OCI-LY1 (cell line): ENCODE measurements around the gene IGF1R.
A peak's percentile ranks its signal among the peaks of the same experiment; 100 is the strongest.

Experiments used
- H2AFZ ChIP-seq: fragments of 200-600 bp; sonication (generic), shearing (Covaris generic); 2 replicates; pipeline ENCODE4 v1.6.0; 2014; ENCODE audit warnings: antibody characterized with exemption, mild to moderate bottlenecking, low read length
- H3F3A ChIP-seq: fragments of 200-600 bp; sonication (generic), shearing (Covaris generic); 2 replicates; pipeline ENCODE4 v1.6.0; 2014; ENCODE audit warnings: mild to moderate bottlenecking, antibody characterized with exemption, low read length, moderate library complexity; ENCODE audit not compliant: insufficient read depth
- H3K27ac ChIP-seq: fragments of 200-600 bp; sonication (generic); 2 replicates; pipeline ENCODE4 v1.5.1; 2014; ENCODE audit warnings: low read length, mixed run types, mild to moderate bottlenecking, low read depth; ENCODE audit not compliant: poor library complexity, severe bottlenecking
- H3K27me3 ChIP-seq: fragments of 200-600 bp; sonication (generic); 2 replicates; pipeline ENCODE4 v1.6.0; 2014; ENCODE audit warnings: antibody characterized with exemption, mild to moderate bottlenecking, low read length, moderate library complexity; ENCODE audit not compliant: insufficient read depth
- H3K36me3 ChIP-seq: fragments of 200-600 bp; sonication (generic); 2 replicates; pipeline ENCODE4 v1.6.1; 2014; ENCODE audit warnings: mild to moderate bottlenecking, antibody characterized with exemption, low read length, moderate library complexity, mixed read lengths; ENCODE audit not compliant: insufficient read depth
- H3K4me1 ChIP-seq: fragments of 200-600 bp; sonication (generic); 2 replicates; pipeline ENCODE4 v1.5.1; 2014; ENCODE audit warnings: mild to moderate bottlenecking, low read length, moderate library complexity; ENCODE audit not compliant: insufficient read depth, severe bottlenecking
- H3K4me2 ChIP-seq: fragments of 200-600 bp; sonication (generic), shearing (Covaris generic); 2 replicates; pipeline ENCODE4 v1.6.1; 2014; ENCODE audit warnings: low read length
- H3K4me3 ChIP-seq: fragments of 200-600 bp; sonication (generic); 2 replicates; pipeline ENCODE4 v1.5.1; 2014; ENCODE audit warnings: low read length, low read depth, mild to moderate bottlenecking, mixed read lengths; ENCODE audit not compliant: poor library complexity, severe bottlenecking
- H3K79me2 ChIP-seq: fragments of 200-600 bp; shearing (Covaris generic); 2 replicates; pipeline ENCODE4 v1.6.1; 2016; ENCODE audit warnings: mixed run types, low read length, mixed read lengths; ENCODE audit not compliant: insufficient read depth
- H3K9ac ChIP-seq: fragments of 200-600 bp; sonication (generic), shearing (Covaris generic); 2 replicates; pipeline ENCODE4 v1.6.1; 2014; ENCODE audit warnings: mild to moderate bottlenecking, low read length, mixed read lengths
- H3K9me2 ChIP-seq: fragments of 200-600 bp; sonication (generic), shearing (Covaris generic); 2 replicates; pipeline ENCODE4 v1.6.1; 2014; ENCODE audit warnings: low read depth, mild to moderate bottlenecking, low read length, mixed read lengths
- H3K9me3 ChIP-seq: fragments of 200-600 bp; shearing (Covaris generic); 2 replicates; pipeline ENCODE4 v1.6.1; 2014; ENCODE audit warnings: low read length, mixed read lengths
- H4K20me1 ChIP-seq: fragments of 200-600 bp; sonication (generic), shearing (Covaris generic); 2 replicates; pipeline ENCODE4 v1.6.0; 2016; ENCODE audit warnings: mild to moderate bottlenecking, low read length; ENCODE audit not compliant: insufficient read depth
- EZH2 ChIP-seq: fragments of 200-600 bp; sonication (generic), shearing (Covaris generic); IDR thresholded peaks from 2 replicates; pipeline ENCODE4 v1.8.0; 2017; ENCODE audit warnings: borderline replicate concordance, mixed run types, mild to moderate bottlenecking, antibody characterized with exemption, low read length, moderate library complexity, mixed read lengths
- TF ChIP-seq, protein P1 (sequence below): fragments of 200-600 bp; sonication (generic), shearing (Covaris generic); IDR thresholded peaks from 2 replicates; pipeline ENCODE4 v1.5.1; 2017; ENCODE audit warnings: mild to moderate bottlenecking, antibody characterized with exemption, low read length, moderate library complexity, mixed read lengths

Gene IGF1R

DNA sequence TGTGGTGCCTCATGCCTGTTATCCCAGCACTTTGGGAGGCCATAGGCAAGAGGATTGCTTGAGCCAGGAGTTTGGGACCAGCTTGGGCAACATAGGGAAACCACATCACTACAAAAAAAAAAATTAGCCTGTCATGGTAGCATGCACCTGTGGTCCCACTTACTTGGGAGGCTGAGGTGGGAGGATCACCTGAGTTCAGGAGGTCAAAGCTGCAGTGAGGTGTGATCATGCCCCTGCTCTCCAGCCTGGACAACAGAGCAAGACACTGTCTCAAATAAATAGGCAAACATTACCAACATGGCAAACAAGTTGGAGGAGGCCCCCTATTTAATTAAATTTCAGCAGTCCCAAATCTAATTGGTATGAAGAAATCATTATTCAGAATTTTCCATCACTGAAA, 215.6 kb downstream of the IGF1R start:
- Histone ChIP-seq H3K4me2 (no peak overlapping the region), H3K9ac (no peak overlapping the region), H3K4me1 (peaks cover 7% of the 10 kb centered on the region), H3K4me3 (no peak overlapping the region), H3K27ac (no peak overlapping the region), H3F3A (no peaks in the 10 kb centered on the region), H4K20me1 (no peaks in the 10 kb centered on the region), H2AFZ (no peak overlapping the region), H3K27me3 (peaks cover 6% of the 10 kb centered on the region; the same call in 1 of the 2 replicates), H3K9me3 (no peaks in the 10 kb centered on the region), H3K36me3 (no peaks in the 10 kb centered on the region; the same call in 1 of the 2 replicates), H3K79me2 (no peaks in the 10 kb centered on the region), H3K9me2 (no peaks in the 10 kb centered on the region)
- TF ChIP-seq, protein P1, sequence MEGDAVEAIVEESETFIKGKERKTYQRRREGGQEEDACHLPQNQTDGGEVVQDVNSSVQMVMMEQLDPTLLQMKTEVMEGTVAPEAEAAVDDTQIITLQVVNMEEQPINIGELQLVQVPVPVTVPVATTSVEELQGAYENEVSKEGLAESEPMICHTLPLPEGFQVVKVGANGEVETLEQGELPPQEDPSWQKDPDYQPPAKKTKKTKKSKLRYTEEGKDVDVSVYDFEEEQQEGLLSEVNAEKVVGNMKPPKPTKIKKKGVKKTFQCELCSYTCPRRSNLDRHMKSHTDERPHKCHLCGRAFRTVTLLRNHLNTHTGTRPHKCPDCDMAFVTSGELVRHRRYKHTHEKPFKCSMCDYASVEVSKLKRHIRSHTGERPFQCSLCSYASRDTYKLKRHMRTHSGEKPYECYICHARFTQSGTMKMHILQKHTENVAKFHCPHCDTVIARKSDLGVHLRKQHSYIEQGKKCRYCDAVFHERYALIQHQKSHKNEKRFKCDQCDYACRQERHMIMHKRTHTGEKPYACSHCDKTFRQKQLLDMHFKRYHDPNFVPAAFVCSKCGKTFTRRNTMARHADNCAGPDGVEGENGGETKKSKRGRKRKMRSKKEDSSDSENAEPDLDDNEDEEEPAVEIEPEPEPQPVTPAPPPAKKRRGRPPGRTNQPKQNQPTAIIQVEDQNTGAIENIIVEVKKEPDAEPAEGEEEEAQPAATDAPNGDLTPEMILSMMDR = no peak
- TF ChIP-seq EZH2 = no peak

- Histone ChIP-seq H3K27me3 (peaks cover 6% of the 10 kb centered on the region; the same call in 1 of the 2 replicates), H3K4me2 (peak overlapping the region; percentile 67), H3K4me1 (peaks cover 7% of the 10 kb centered on the region), H3K9ac (peak overlapping the region; percentile 10; the same call in 1 of the 2 replicates), H4K20me1 (no peaks in the 10 kb centered on the region), H3F3A (no peaks in the 10 kb centered on the region), H3K79me2 (no peaks in the 10 kb centered on the region), H3K27ac (no peak overlapping the region), H3K9me3 (no peaks in the 10 kb centered on the region), H2AFZ (peak overlapping the region; percentile 80; the same call in 1 of the 2 replicates), H3K4me3 (peak overlapping the region; percentile 55), H3K36me3 (no peaks in the 10 kb centered on the region; the same call in 1 of the 2 replicates), H3K9me2 (no peaks in the 10 kb centered on the region)
- no peak for TF ChIP-seq EZH2
- TF ChIP-seq, protein P1 = no peak
Observed at GRCh38 chr15:98865397-98866339, 217.3 kb downstream of the IGF1R start.

DNA sequence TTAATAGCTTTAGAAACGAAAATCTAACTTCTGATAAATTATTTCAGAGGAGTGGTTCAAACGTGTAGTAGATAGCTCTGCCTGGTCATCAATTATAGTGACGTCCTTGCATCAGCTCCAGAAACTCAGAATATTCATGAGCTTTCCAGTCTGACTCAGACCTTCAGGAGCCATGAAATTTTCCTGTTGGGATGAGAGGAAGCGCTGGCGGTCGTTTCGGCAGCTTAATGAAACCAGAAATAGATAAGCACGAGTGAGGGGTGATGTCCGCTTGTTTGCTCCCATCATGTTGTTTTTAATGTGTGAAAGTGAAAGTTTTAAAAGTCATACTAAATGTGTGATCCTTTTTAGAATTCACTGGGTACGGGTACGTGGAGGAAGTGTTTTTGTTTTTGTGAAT, 218.2 kb downstream of the IGF1R start:
- H3K4me2 ChIP-seq = peak overlapping the region; percentile 67
- H3K9me2 ChIP-seq = no peaks in the 10 kb centered on the region
- no peak for TF ChIP-seq EZH2
- TF ChIP-seq, protein P1 = no peak
- peaks cover 7% of the 10 kb centered on the region for H3K4me1 ChIP-seq
- H3K27me3 ChIP-seq = peaks cover 6% of the 10 kb centered on the region; the same call in 1 of the 2 replicates
- no peaks in the 10 kb centered on the region for H3F3A ChIP-seq
- H3K9me3 ChIP-seq = no peaks in the 10 kb centered on the region
- peak overlapping the region; percentile 10; the same call in 1 of the 2 replicates for H3K9ac ChIP-seq
- H3K79me2 ChIP-seq = no peaks in the 10 kb centered on the region
- H4K20me1 ChIP-seq = no peaks in the 10 kb centered on the region
- no peaks in the 10 kb centered on the region; the same call in 1 of the 2 replicates for H3K36me3 ChIP-seq
- peak overlapping the region; percentile 80; the same call in 1 of the 2 replicates for H2AFZ ChIP-seq
- H3K27ac ChIP-seq = no peak overlapping the region
- H3K4me3 ChIP-seq = peak overlapping the region; percentile 55
